GM12873 (cell line): ENCODE data around the gene CFAP99.

Source experiments
- TF ChIP-seq, protein P1 (sequence below): IDR thresholded peaks from 2 replicates; pipeline ENCODE4 v1.5.1; 2012; ENCODE audit warnings: low read depth, mild to moderate bottlenecking, moderate library complexity, low read length, control low read depth; ENCODE audit not compliant: insufficient read depth; ENCODE audit errors: missing control alignments

Gene CFAP99

DNA sequence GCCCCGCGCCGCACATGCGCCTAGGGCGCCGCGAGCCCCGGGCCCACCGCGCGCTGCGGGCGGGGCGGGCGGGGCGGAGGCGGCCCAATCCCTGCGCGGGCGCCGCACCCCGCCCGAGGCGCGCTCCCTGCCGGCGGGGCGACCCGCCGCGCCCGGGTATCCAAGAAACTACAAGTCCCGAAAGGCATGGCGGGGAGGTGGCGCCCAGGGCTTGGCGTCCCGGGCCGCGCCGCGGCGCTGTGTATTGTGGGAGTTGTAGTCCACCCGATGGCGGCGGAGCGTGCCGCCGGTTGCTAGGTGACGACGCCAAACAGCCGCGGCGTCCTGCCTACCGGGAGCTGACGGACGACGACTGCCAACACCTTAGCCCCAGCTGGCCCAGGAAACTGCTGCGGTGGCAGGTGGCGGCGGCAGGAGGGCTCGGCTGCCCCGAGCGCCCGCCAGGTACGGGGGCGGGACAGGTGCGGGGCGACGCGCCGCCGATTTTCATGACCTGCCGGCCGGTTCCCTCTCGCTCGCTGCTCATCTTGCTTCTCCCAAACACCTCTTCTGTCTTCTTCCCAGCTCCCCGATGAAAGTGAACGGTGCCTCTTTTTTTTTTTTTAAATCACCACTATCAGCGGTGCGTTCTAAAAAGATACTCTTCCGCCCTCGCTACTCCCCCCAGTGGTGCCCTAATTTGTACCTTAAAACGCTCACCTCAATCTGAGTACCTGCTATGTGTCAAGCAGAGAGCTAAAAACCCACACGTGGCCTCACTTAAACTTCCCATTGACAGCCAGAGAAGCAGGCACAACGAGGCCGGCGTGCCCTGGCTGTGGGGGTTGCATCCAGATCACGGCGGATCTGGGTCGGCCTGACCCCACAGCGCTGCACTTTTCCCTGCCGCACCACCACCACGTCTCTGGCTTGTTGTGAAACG lies at the start of gene CFAP99:
CFAP99 (plus strand) TSS at position 306 of the 922 bp plus-strand sequence.
- TF ChIP-seq, protein P1, sequence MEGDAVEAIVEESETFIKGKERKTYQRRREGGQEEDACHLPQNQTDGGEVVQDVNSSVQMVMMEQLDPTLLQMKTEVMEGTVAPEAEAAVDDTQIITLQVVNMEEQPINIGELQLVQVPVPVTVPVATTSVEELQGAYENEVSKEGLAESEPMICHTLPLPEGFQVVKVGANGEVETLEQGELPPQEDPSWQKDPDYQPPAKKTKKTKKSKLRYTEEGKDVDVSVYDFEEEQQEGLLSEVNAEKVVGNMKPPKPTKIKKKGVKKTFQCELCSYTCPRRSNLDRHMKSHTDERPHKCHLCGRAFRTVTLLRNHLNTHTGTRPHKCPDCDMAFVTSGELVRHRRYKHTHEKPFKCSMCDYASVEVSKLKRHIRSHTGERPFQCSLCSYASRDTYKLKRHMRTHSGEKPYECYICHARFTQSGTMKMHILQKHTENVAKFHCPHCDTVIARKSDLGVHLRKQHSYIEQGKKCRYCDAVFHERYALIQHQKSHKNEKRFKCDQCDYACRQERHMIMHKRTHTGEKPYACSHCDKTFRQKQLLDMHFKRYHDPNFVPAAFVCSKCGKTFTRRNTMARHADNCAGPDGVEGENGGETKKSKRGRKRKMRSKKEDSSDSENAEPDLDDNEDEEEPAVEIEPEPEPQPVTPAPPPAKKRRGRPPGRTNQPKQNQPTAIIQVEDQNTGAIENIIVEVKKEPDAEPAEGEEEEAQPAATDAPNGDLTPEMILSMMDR: peak; percentile 31

DNA sequence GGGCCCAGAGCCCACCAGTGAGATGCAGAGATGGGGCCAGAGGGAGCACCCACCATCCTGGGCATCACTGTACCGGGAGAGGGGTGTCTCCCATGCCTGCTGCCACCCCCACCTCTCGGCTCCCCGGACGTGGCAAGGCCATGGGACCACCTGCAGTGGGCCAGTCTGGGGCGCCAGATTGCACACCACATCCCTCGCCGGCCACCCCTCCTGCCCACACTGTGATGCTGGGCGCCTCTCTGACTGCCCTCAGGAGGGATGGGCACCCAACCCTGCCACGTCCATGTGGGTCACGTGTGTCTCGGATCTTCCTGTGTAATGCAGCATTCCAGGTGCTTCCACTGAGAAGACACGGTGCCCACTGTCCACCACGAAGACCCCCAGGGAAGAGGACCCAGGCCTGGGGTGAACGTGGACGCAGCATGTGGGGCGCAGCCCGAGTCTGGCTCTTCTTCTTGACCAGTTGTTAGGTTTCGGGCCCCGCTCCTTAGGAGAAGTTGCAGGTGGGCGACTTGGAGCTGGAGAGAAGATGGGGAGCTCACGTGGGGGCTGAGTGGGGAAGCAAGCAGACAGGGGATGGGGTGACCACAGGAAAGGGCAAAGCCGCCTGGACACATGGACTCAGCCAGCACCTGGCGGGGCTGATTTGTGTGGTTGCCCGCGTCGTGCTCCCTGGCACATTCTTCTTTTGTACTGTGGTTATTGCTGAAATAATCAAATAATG lies 48.0 kb upstream of the CFAP99 start:
- TF ChIP-seq, protein P1: no peak

DNA sequence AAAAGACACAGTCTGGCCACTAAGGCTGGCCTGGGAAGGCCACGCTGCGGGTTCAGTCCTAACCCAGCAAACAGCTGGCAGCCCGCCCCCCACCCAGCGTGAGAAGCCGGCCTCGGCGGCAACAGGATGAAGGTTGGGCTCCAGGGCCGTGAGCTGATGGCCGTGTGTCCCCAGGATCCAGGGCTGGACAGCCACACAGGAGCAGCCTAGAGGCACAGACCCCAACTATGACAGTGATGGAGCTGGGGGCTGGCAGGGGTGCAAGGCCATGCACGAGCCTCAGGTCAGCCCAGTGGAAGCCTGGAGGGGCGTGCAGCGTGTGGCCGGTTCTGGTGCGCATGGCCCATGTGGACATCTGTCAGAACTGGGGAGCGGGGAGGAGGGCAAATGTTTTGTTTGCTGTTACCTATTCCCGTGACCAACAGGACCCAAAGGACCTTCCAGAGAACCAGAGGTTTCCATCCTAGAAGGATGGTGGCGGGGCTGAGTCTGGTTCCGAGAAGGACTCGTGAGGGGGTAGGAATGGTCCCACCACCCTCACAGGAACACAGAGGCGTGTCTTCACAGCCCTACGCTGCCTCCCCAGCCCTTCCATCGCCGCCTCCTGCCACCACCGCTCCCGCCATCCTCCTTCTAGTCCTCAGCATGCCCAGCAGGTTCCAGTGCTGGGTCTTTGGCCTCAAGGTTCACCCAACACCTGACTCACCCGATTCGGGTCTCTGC lies 46.8 kb upstream of the CFAP99 start:
- TF ChIP-seq, protein P1: no peak

DNA sequence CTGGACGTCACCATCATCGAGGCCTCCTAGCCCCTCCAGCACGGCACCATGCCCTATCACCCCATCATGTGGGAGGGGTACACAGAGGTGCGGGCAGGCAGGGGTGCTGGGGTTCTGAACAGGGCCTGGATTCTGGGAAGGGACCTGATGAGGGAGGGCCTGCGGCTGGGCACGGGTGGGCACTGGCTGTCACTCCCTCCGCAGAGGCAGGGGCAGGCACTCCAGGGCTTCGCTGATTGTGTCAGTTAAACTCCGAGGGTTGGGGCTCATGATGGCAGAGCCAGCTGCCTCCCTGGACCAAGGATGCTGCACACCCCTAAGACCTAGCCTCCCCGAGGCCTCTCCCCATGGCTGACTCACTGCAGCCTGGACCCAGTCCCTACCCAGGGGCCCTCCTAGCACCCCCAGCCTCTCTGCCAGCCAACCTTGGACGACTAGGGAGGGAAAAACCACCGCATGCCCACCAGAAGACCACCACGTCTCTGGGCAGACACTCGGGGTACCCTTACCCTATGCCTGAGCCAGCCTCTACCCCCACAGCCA lies 46.2 kb upstream of the CFAP99 start:
- TF ChIP-seq, protein P1: no peak

DNA sequence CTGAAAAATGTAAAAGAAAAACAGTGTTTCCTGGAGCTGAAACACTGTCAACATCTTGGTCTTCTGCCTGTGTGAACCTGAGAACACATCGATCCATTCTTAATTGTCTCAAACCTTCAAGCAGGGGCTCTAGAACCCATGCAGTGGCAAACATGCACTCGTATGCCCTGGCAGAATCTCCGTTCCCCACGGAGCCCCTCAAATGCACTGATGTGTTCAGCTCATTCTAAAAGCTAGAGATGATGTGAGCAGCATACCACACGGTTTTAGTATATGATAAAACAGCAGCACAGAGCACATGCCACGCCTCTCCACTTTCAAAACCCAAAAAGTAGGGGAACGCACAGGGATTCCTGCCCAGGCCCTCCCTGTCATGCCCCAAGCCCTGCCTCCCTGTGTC lies 45.2 kb upstream of the CFAP99 start:
- TF ChIP-seq, protein P1: no peak

DNA sequence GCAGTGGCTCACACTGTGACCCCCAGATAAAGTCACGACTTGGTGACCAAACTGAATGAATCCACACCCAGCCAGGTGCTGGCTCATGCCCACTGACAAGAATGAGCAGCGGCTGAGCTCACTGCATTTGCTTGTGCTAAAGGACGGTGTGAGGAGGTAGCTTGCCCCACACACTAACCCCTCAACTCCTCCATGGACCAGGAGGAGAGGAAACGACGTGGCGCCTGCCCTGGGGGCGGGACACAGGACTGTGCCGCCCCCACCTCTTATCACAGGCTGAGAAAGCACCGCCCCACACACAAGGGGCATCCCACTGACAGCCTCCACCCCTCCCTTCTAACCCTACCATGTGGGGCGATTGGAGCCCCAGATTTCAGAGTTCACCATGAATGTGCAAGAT lies 43.3 kb upstream of the CFAP99 start:
- TF ChIP-seq, protein P1: no peak
